Suprapubic skin (tissue), 4 donors: ENCODE measurements around the gene HDAC7. TPM values are rescaled to one million over a fixed set of nuclear protein-coding genes. Genes with fewer than 3 reads are reported as not detected.

Experiments used
- DNase-seq, 2 donors: peaks; one replicate each; pipeline ENCODE4 v3.0.0-alpha.2; 2019; ENCODE audit warnings: low spot score in 2 of 2
- H3K27ac ChIP-seq: fragments of 200-600 bp; sonication (generic); one replicate; pipeline ENCODE4 v1.5.1; 2019
- H3K27me3 ChIP-seq: fragments of 200-600 bp; sonication (generic); one replicate; pipeline ENCODE4 v1.5.1; 2019
- H3K36me3 ChIP-seq: fragments of 200-600 bp; sonication (generic); one replicate; pipeline ENCODE4 v1.5.1; 2019
- H3K4me1 ChIP-seq: fragments of 200-600 bp; sonication (generic); one replicate; pipeline ENCODE4 v1.5.1; 2019
- H3K4me3 ChIP-seq: fragments of 200-600 bp; sonication (generic); one replicate; pipeline ENCODE4 v1.5.1; 2019; ENCODE audit warnings: mild to moderate bottlenecking
- H3K9me3 ChIP-seq: fragments of 200-600 bp; sonication (generic); one replicate; pipeline ENCODE4 v1.5.1; 2019
- CTCF ChIP-seq, 2 donors: fragments of 200-600 bp in 1 of 2; fragments of 450-650 bp in 1 of 2; sonication (generic) in 1 of 2; IDR thresholded peaks; one replicate each; pipeline ENCODE4 v1.5.1; 2016 to 2019; ENCODE audit warnings: antibody characterized with exemption in 2 of 2, mild to moderate bottlenecking in 1 of 2, moderate library complexity in 1 of 2
- EP300 ChIP-seq: sonication (generic); formaldehyde crosslinking; IDR thresholded peaks from one replicate; pipeline ENCODE4 v1.6.1; 2017; ENCODE audit warnings: antibody characterized with exemption
- POLR2A ChIP-seq, 2 donors: fragments of 450-650 bp; IDR thresholded peaks; one replicate each; pipeline ENCODE4 v1.6.1; 2017; ENCODE audit warnings: antibody characterized with exemption in 2 of 2, mild to moderate bottlenecking in 2 of 2, moderate library complexity in 2 of 2
- POLR2AphosphoS5 ChIP-seq, 3 donors: sonication (generic); formaldehyde crosslinking; IDR thresholded peaks; one replicate each; pipeline ENCODE4 v1.6.1; 2017; ENCODE audit warnings: antibody characterized with exemption in 3 of 3
- WGBS: methylation state at CpG from one replicate; pipeline ENCODE4 v1.1.5; 2018; 5-methylcytosine and 5-hydroxymethylcytosine counted together
- total RNA-seq, 4 donors: library from RNA; depleted of rRNA; stranded (reverse); fragments of >200 nt; gene quantifications; one replicate each; pipeline ENCODE4 v1.1.0, GENCODE V29; 2016

HDAC7 gene
- total RNA-seq, 4 donors from 2014 or later = 47.9 to 152 (median 76.2) TPM

- 2% methylated on average over 5 of the region's 10 CpGs for WGBS
- Histone ChIP-seq H3K27ac (peak overlapping the region; percentile 80), H3K27me3 (no peaks in the 10 kb centered on the region), H3K4me1 (peaks cover 65% of the 10 kb centered on the region), H3K9me3 (no peaks in the 10 kb centered on the region), H3K36me3 (no peaks in the 10 kb centered on the region), H3K4me3 (peak overlapping the region; percentile 67)
- DNase-seq = no peak
- TF ChIP-seq EP300 = no peak
- no peak for TF ChIP-seq POLR2AphosphoS5 (IDR thresholded peaks at IDR 0.05)
- TF ChIP-seq POLR2A (IDR thresholded peaks at IDR 0.05) = no peak
- TF ChIP-seq CTCF (IDR thresholded peaks at IDR 0.05) = no peak
These were observed 61.2 kb downstream of the HDAC7 start for GRCh38 chr12:47758584-47758833.

GRCh38 chr12:47757840-47758583 is 61.7 kb downstream of the HDAC7 start:
- Histone ChIP-seq H3K27me3 (no peaks in the 10 kb centered on the region), H3K4me1 (peaks cover 65% of the 10 kb centered on the region), H3K9me3 (no peaks in the 10 kb centered on the region), H3K36me3 (no peaks in the 10 kb centered on the region), H3K27ac (no peak overlapping the region), H3K4me3 (peak overlapping the region; percentile 67)
- no peak for DNase-seq
- 26% methylated on average over 10 of the region's 20 CpGs for WGBS
- TF ChIP-seq EP300 (no peak), POLR2AphosphoS5 (IDR thresholded peaks at IDR 0.05) (no peak), CTCF (IDR thresholded peaks at IDR 0.05) (no peak), POLR2A (IDR thresholded peaks at IDR 0.05) (no peak)

DNA sequence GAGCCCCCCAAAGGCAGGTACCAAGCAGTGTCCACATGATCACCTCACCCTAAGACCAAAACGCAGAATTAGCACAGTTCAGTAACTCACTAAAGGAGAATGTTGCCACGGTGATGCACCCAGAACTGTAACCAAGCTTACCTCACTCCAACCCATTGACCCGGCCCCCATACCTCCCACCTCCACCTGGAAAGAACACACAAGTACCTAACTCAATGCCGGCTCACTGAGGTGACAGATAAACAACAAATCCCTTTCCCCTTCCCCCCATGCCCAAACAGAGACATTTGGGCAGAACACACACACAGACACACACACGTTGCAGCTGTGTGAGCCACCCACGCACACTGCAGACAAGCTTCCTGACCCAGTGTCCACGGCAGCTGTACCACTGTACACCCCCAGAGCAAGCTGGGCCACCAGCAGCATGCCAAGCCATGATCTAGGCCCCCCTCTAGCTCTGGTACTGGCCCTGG is 62.3 kb downstream of the HDAC7 start:
- H3K36me3 ChIP-seq = no peaks in the 10 kb centered on the region
- DNase-seq = no peak
- no peaks in the 10 kb centered on the region for H3K27me3 ChIP-seq
- no peaks in the 10 kb centered on the region for H3K9me3 ChIP-seq
- peaks cover 68% of the 10 kb centered on the region for H3K4me1 ChIP-seq
- TF ChIP-seq POLR2A (IDR thresholded peaks at IDR 0.05) (no peak), EP300 (no peak), CTCF (IDR thresholded peaks at IDR 0.05) (no peak)
- H3K27ac ChIP-seq = no peak overlapping the region
- WGBS = 70% methylated on average over 7 of the region's 7 CpGs
- H3K4me3 ChIP-seq = peak overlapping the region; percentile 67

GRCh38 chr12:47755655-47756562 is 63.8 kb downstream of the HDAC7 start:
- WGBS = 47% methylated on average over 12 of the region's 12 CpGs
- no peaks in the 10 kb centered on the region for H3K36me3 ChIP-seq
- peaks cover 83% of the 10 kb centered on the region for H3K4me1 ChIP-seq
- no peaks in the 10 kb centered on the region for H3K9me3 ChIP-seq
- peak overlapping the region; percentile 80 for H3K27ac ChIP-seq
- H3K4me3 ChIP-seq = peak overlapping the region; percentile 67
- no peak for DNase-seq
- TF ChIP-seq POLR2A (IDR thresholded peaks at IDR 0.05) (no peak), POLR2AphosphoS5 (IDR thresholded peaks at IDR 0.05) (no peak), EP300 (no peak), CTCF (IDR thresholded peaks at IDR 0.05) (no peak)
- no peaks in the 10 kb centered on the region for H3K27me3 ChIP-seq

DNA sequence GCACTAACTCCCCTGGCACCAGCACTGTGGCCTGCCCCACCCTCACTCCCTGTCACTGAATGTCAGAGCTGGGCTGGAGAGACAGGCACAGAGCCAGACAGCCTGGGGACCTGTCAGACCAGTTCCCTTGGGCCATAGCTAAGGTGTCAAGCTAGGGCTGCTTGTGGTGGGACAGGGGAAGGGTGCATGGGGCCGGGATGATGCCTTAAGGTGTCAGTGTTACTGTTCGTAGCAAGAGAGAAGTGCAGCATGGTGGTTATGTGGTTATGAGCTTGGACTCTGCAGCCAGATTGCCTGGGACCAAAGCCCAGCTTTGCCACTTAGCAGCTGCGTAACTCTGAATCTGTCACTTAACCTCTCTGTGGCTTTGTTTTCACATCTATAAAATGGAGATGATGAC is 64.8 kb downstream of the HDAC7 start:
- Histone ChIP-seq H3K9me3 (no peaks in the 10 kb centered on the region), H3K4me3 (peak overlapping the region; percentile 10), H3K27ac (peak overlapping the region; percentile 80), H3K4me1 (peaks cover 81% of the 10 kb centered on the region), H3K27me3 (no peaks in the 10 kb centered on the region), H3K36me3 (no peaks in the 10 kb centered on the region)
- no peak for DNase-seq
- WGBS = 39% methylated on average over 3 of the region's 3 CpGs
- TF ChIP-seq CTCF (IDR thresholded peaks at IDR 0.05) (no peak), POLR2AphosphoS5 (IDR thresholded peaks at IDR 0.05) (no peak), EP300 (no peak), POLR2A (IDR thresholded peaks at IDR 0.05) (no peak)
